ENCODE data around the gene STIM1.
"Not testable (repeated sequence)": the region's sequence is repeated elsewhere in the genome, so short reads cannot be mapped to it uniquely, and the experiment has no call there.

The STIM1 gene
- 108 to 114 reads per million in 2 donors for total RNA-seq

GRCh38 chr11:3854977-3855807 lies at the start of gene STIM1:
STIM1 (plus strand) TSS chr11:3855664; CDS start chr11:3856271, 607 bp downstream.
- DNase-seq = peak; percentile 93 to 99 (median 95)

GRCh38 chr11:3807909-3808860 lies 47.3 kb upstream of the STIM1 start, which contains the start of gene PGAP2:
PGAP2 (plus strand) TSS chr11:3808560; CDS start chr11:3811260, 2,700 bp downstream.
- DNase-seq = peak; percentile 30 to 65 (median 44)

GRCh38 chr11:3808861-3809623 lies 46.4 kb upstream of the STIM1 start:
- peak in 3 of 5 experiments; percentile 28 to 83 (median 40) for DNase-seq

- no peak for DNase-seq
Observed at GRCh38 chr11:3809624-3809928, 45.9 kb upstream of the STIM1 start.

GRCh38 chr11:3810446-3810845 lies 45.0 kb upstream of the STIM1 start:
- no peak for DNase-seq

- DNase-seq = no peak
Observed at GRCh38 chr11:3810951-3811350, 44.5 kb upstream of the STIM1 start.

- not testable (repeated sequence) for DNase-seq
Observed at GRCh38 chr11:3814832-3815231, 40.6 kb upstream of the STIM1 start.

GRCh38 chr11:3815845-3816244 lies 39.6 kb upstream of the STIM1 start:
- no peak for DNase-seq

- no peak for DNase-seq
Observed at GRCh38 chr11:3816673-3817072, 38.8 kb upstream of the STIM1 start.

- DNase-seq = no peak
Observed at GRCh38 chr11:3817181-3817800, 38.2 kb upstream of the STIM1 start.

- DNase-seq = no peak
Observed at GRCh38 chr11:3820971-3821370, 34.5 kb upstream of the STIM1 start.

GRCh38 chr11:3822312-3822711 lies 33.2 kb upstream of the STIM1 start:
- DNase-seq = no peak

- no peak for DNase-seq
Observed at GRCh38 chr11:3823303-3823702, 32.2 kb upstream of the STIM1 start.

GRCh38 chr11:3823762-3824506 lies 31.5 kb upstream of the STIM1 start:
- DNase-seq = no peak

- DNase-seq = peak; percentile 51 to 81 (median 73)
Observed at GRCh38 chr11:3824714-3825472, 30.6 kb upstream of the STIM1 start.

GRCh38 chr11:3825473-3826154 lies 29.9 kb upstream of the STIM1 start:
- DNase-seq = no peak

GRCh38 chr11:3826721-3827120 lies 28.7 kb upstream of the STIM1 start:
- DNase-seq = no peak

- no peak for DNase-seq
Observed at GRCh38 chr11:3827434-3828186, 27.9 kb upstream of the STIM1 start.

GRCh38 chr11:3830088-3830487 lies 25.4 kb upstream of the STIM1 start:
- DNase-seq = no peak
